C4-2B (cell line): Measurements from ENCODE around the gene SLC6A12.
"Not testable (repeated sequence)": the region's sequence is repeated elsewhere in the genome, so short reads cannot be mapped to it uniquely, and the experiment has no call there.

Source experiments
- H3K27ac ChIP-seq: fragments of 450-650 bp; 2 replicates; pipeline ENCODE4 v1.5.1; 2017
- ZFX ChIP-seq: fragments of 450-650 bp; IDR thresholded peaks from 2 replicates; pipeline ENCODE4 v1.6.1; 2017
- TF ChIP-seq, protein P1 (sequence below): fragments of 450-650 bp; conservative IDR thresholded peaks from 2 replicates; pipeline ENCODE4 v1.5.1; 2017; ENCODE audit warnings: mild to moderate bottlenecking

SLC6A12 gene

GRCh38 chr12:241266-241665 is 27.3 kb upstream of the SLC6A12 start:
- no peak for TF ChIP-seq ZFX
- TF ChIP-seq, protein P1, sequence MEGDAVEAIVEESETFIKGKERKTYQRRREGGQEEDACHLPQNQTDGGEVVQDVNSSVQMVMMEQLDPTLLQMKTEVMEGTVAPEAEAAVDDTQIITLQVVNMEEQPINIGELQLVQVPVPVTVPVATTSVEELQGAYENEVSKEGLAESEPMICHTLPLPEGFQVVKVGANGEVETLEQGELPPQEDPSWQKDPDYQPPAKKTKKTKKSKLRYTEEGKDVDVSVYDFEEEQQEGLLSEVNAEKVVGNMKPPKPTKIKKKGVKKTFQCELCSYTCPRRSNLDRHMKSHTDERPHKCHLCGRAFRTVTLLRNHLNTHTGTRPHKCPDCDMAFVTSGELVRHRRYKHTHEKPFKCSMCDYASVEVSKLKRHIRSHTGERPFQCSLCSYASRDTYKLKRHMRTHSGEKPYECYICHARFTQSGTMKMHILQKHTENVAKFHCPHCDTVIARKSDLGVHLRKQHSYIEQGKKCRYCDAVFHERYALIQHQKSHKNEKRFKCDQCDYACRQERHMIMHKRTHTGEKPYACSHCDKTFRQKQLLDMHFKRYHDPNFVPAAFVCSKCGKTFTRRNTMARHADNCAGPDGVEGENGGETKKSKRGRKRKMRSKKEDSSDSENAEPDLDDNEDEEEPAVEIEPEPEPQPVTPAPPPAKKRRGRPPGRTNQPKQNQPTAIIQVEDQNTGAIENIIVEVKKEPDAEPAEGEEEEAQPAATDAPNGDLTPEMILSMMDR: no peak
- H3K27ac ChIP-seq: no peak overlapping the region

- no peak overlapping the region for H3K27ac ChIP-seq
- TF ChIP-seq, protein P1: no peak
- TF ChIP-seq ZFX: no peak
Measured at GRCh38 chr12:240566-240965, 26.6 kb upstream of the SLC6A12 start.

- TF ChIP-seq, protein P1: no peak
- no peak for TF ChIP-seq ZFX
- H3K27ac ChIP-seq: no peak overlapping the region
Measured at GRCh38 chr12:238736-239398, 24.9 kb upstream of the SLC6A12 start.

GRCh38 chr12:238116-238515 is 24.2 kb upstream of the SLC6A12 start:
- H3K27ac ChIP-seq: no peak overlapping the region
- TF ChIP-seq, protein P1: no peak
- no peak for TF ChIP-seq ZFX

GRCh38 chr12:237026-237815 is 23.3 kb upstream of the SLC6A12 start:
- TF ChIP-seq, protein P1: no peak
- TF ChIP-seq ZFX: no peak
- no peak overlapping the region for H3K27ac ChIP-seq

GRCh38 chr12:236445-236844 is 22.5 kb upstream of the SLC6A12 start:
- H3K27ac ChIP-seq: no peak overlapping the region
- TF ChIP-seq, protein P1: no peak
- TF ChIP-seq ZFX: no peak

DNA sequence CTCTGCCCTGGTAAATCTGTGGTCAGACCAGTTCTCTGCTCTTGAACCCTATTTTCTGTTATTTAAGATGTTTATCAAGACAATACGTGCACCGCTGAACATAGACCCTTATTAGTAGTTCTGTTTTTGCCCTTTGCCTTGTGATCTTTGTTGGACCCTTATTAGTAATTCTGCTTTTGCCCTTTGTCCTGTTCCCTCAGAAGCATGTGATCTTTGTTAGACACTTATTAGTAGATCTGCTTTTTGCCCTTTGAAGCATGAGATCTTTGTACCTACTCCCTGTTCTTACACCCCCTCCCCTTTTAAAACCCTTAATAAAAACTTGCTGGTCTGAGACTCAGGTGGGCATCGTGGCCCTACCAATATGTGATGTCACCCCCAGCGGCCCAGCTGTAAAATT is 22.0 kb upstream of the SLC6A12 start:
- not testable (repeated sequence) for H3K27ac ChIP-seq
